HuH-7 (cell line): ENCODE results near the gene CCL2.
"Not testable (repeated sequence)": the region's sequence is repeated elsewhere in the genome, so short reads cannot be mapped to it uniquely, and the experiment has no call there.

ENCODE experiments used
- DNase-seq: peaks from one replicate; pipeline ENCODE4 v3.0.0; 2011; ENCODE audit warnings: low spot score

CCL2 gene

DNA sequence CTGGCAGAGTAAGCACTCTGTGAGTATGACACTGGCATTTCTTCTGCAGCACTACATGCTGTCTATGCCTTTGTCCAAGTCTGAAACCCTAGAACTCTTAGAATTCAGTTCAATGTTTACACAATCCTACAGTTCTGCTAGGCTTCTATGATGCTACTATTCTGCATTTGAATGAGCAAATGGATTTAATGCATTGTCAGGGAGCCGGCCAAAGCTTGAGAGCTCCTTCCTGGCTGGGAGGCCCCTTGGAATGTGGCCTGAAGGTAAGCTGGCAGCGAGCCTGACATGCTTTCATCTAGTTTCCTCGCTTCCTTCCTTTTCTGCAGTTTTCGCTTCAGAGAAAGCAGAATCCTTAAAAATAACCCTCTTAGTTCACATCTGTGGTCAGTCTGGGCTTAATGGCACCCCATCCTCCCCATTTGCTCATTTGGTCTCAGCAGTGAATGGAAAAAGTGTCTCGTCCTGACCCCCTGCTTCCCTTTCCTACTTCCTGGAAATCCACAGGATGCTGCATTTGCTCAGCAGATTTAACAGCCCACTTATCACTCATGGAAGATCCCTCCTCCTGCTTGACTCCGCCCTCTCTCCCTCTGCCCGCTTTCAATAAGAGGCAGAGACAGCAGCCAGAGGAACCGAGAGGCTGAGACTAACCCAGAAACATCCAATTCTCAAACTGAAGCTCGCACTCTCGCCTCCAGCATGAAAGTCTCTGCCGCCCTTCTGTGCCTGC, at the start of gene CCL2:
TSS of gene CCL2 (plus strand) at position 635 of the 730 bp plus-strand sequence. CDS start at position 700, 65 bp downstream.
- DNase-seq = no peak

DNA sequence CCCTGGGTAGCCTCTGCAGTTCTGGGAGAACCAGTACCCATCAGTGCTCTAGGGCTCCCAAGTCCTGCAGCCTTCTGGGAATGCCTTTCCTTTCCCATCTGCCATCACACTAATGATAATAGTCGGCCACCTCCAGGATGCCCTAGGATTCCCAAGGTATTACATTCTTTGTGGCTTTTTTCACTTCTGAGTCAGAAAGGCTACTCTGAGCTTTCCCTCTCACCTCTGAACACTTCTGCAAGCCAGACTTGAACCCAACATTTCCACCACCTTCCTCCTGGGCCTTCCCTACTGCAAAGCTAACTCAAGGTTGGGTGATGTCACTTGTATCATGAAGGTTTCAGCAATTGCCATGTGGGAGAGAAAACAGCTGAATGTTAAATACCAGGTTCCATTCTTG, 49.7 kb upstream of the CCL2 start:
- DNase-seq = no peak

DNA sequence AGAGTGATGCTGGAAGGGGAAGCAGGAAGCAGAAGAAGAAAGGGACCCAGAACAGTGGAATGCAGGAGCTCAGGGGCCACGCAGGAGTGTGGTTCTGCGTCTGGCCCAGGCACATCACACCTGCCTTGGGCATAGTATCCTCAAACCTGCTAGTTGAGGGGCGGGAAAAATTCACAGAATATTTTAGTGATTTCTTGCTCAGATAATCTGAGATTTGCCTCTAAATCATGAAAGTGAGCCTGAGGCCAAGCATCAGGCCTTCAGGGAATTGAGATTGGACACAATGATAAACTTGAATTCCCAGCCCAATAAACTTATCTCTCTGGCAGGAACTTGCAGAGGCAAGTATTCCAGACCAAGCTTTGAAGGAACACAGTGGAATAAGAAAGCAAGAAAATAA, 48.5 kb upstream of the CCL2 start:
- DNase-seq = no peak

DNA sequence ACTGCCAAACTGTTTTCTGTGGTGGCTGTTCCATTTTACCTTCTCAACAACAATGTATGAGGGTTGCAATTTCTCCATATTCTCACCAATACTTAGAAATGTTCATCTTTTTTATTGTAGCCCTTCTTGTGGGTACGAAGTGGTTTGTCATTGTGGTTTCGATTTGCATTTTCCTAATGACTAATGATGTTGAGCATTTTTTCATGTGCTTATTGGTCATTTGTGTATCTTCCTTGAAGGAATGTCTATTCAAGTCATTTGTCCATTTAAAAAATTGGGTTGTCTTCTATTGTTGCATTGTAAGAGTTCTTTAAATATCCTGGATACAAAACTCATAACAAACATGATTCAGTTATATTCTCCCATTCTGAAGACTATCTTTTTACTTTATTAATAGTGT, 47.5 kb upstream of the CCL2 start:
- no peak for DNase-seq

DNA sequence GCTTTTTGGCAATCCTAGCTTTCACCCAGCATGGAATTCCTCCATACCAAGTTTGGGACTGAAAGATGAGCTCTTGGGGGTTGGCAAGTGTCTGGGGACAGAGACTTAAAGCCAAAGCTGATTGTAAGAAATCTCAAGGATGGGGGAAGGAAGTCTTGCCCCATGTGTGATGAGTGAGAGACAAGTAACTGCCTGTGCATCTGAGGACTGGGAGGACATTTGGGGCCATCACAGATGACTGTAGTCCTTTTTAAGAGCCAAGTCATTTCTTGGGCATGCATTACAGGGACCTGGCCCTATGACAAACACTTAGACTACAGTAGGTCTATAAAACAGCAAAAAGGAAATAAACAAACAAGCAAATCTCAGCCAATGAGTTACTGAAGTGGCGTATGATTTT, 36.3 kb upstream of the CCL2 start:
- no peak for DNase-seq

DNA sequence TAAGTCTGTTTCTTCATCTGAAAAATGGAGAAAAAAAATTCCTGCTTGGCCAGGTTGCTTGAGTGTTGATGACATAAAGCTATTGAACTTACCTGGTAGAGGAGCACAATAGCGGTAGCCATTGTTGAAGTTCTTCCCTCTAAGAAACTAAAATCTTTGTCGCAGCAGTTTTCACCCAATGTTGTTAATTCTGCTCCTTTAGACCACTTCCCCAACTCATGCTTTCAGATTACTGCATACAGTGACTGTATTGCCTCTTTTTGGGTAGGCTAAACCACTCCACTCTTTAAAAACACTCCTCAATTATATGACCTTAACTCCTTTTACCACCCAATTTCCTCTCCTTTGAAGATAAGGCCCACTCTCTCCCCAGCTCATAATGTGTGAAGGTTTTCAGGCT, 35.7 kb upstream of the CCL2 start:
- DNase-seq = no peak

DNA sequence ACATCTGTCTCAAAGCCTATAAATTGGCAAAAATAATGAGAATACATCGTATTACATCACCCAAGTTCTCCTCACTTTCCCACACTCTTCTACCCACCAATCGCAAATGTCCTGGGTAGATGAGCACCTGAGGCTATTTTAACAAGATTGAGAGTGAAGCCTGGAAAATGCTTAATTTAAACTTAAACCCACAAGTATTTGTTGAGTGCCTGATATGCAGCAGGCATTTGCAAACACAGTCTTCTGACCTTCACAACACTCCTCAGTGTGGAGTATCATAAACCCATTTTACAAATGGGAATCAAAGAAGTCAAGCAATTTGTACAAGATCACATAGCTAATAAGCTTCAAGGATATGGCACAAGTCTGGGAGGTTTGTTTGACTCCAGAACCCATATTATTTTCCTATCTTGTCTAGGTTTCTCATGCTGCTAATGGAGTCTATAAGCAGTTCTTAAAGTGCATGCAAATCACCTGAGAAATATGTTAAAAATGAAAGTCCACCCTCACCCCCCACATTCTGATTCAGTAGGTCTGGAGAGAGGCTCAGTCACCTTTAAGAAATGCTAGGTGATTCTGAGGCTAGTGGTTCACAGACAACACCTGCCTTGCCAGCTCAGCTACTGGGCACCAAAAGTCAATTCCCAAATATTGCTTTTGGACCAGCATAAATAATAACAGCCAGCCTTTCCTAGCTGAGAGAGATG, 34.9 kb upstream of the CCL2 start:
- DNase-seq = no peak

DNA sequence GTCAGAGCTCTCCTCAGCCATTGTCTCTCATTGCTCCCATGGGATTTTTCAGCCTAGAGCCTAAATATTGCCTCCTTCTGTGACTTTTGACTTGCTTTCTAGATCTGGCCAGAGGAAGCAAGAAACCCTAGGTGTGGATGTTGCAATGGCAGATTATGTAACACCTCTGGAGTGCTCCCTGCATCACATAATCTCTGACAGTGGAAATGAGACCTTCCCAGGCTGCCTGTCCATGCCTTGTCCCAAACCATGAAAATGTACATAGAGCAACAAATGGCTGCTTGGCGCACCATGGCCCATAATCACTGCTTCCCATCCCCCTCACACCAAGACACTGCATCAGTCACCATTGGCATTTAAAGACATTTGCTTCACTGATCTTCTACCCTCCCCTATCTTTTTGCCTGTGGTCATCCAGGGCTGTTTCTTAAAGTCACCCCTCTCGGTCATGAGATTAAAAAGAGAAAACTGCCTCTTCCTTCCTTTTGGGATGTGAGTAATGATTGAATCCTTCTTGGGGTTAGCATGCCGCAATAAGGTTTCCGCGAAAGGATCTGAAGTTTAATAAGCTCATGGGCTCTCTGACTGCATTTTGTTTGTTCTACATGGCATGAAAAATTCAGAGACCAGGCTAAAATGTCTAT, 34.2 kb upstream of the CCL2 start:
- no peak for DNase-seq

DNA sequence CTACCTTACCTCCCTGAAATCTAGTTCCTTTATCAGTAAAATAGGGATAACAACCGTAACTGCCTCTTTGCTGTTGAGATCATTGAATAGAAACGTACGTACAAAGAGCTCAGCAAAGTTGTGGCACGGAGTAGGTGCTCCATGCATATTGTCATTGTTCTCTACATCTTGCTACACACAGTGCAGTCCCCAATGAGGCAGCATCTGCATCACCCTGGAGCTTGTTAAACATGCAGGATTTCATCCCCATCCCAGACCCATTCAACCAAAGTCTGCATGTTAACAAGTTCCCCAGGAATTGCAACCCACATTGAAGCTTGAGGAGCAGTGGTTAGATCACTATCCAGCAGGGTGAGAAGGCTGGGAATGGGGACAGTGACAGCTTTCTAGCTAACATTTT, 33.7 kb upstream of the CCL2 start:
- no peak for DNase-seq

DNA sequence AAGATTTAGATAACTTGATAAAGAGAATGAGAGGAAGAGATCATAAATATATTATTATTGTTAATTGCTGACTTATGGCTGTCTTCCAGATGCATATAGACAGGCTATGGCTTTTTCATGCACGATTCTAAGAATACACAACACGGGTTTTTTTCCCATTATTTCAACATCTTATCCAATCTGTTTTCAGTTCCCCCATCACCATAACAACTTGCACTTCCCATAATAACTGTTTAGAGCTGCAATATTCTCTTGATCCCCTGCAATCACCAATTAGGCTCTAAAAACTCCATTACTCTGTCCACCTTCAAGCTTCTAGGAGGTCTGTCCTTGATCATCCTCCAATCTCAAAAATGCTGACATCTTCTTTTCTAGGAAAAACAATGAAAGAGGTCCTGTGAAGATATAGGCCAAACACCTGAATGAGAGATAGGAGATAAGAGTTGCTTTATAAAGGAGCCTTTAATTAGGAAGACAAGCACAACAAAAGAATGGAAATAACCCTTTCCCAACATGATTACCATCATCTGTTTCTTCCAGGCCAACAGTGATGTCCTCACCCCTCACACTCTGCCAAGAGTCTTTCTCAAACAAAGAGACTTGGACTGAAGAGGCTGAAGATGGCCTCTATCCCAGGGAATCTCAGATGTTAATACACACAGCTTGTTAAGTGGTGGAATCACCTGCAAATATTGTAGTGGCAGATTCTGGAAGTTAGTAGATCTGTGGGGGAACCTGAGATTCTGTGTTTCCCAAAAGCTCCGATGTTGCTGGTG, 32.2 kb upstream of the CCL2 start:
- DNase-seq = no peak

DNA sequence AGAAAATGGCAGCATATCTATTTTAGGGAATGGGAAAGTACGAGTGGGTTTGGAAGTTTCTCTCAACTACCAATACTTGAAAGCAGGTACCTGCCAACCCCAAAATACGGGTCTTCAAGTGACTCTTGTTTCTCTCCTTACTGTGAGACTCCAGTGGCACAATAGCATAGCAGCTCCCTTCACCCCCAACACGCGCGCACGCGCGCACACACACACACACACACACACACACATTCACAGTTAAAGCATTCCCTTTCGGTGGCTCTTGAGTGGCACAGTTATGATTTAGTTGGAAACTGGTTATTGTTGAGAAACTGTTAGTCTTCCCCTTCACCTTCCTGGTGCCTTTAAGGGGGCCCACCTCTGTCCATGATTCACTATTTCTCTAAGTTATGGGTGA, 30.0 kb upstream of the CCL2 start:
- DNase-seq = no peak

DNA sequence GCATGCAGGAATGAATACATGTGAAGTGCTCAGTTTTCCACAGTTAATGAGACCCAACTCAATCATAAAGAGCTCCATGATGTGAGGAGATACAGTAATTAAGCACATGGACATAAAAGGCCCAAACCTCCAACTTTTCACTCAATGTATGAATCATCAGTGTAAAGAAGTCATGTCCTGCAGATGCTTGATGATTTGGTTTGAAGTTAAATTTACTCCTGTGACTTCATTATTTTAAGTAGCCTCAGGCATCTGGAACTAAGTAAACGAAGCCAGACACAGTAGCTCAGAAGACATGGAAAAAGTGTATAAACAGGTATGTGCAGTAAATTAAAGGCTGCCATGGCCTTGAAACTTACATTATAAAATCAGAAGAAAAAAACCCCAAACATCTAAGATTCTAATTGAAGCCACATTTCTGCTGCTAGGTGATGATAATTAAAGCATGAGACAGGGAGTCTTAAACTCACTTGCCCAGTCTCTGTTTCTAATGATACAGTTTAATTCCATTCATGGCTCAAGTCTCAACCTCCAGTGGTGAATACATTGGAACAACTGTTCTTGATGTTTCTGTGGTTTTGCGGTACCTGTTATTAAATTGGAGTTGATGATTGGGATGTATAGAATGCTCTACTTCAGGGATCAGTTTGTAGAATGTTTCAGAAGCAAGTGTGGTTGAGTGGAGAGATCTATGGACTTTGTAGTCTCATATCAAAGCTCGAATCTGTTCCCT, 28.9 kb upstream of the CCL2 start:
- no peak for DNase-seq

DNA sequence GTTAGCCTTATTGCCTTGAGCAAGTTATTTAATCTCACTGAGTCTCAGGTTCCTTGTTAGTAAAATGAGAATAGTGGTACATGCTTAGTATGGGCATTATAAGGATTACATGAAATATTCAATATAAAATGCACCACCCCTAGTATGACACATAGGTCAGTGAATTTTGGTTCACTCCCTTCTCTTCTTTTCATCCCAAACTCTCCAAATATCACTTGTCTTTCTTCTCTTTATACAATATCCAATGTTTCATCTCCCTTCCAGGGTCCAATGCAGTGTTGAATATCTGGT, 28.4 kb upstream of the CCL2 start:
- no peak for DNase-seq

DNA sequence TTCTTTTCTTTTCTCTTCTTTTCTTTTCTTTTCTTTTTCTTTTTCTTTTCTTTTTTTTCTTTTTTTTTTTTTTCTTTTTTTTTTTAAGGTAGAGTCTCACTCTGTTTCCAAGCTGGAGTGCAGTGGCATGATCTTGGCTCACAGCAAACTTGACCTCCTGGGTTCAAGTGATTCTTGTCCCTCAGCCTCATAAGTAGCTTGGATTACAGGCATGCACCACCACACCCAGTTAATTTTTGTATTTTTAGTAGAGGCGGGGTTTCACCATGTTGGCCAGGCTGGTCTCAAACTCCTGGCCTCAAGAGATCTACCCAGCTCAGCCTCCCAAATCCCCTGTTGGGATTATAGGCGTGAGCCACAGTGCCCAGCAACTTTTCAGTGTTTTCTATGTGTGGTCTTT, 27.8 kb upstream of the CCL2 start:
- DNase-seq = not testable (repeated sequence)

DNA sequence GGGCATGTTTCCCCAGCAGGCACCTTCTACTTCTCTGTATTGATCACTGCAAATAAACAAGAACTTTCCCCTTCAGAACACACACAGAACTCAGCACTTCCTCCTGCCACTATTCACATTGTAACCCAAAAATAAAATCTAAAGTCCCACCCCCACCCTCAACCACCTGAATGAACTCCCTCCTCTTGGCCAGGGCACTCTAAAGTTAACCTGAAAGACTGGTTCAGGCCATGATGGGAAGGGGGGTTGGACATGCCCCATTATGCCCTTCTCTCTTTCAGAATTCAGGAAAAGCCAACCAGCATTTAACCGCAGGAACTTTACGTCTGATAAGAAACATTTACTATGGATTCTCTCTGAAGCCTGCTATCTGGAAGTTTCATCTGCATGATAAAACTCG, 27.4 kb upstream of the CCL2 start:
- DNase-seq = no peak

DNA sequence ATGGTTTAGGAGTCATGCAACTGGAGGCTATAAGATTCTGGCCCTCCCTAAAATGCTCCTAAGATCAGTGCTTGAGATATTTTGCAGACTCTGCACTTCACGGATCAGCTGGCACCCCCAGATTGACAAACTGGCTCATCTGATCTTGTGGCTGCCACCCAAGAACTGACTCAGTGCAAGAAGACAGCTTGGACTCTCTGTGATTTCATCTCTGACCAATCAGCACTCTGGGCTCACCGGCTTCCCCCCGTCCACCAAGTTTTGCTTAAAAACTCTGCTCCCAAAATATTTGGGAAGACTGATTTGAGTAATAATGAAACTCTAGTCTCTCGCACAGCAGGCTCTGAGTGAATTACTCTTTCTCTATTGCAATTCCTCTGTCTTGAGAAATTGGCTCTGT, 26.3 kb upstream of the CCL2 start:
- DNase-seq = no peak

DNA sequence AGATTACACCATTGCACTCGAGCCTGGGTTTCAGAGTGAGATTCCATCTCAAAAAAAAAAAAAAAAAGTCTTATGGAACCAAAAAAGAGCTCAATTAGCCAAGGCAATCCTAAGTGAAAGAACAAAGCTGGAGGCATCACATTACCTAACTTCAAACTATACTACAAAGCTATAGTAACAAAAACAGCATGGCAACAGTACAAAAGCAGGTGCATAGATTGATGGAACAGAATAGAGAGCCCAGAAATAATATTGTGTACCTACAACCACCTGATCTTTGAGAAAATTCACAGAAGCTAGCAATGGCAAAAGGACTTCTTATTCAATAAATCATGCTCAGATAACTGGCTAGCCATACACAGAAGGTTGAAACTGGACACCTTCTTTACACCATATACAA, 24.7 kb upstream of the CCL2 start:
- no peak for DNase-seq

DNA sequence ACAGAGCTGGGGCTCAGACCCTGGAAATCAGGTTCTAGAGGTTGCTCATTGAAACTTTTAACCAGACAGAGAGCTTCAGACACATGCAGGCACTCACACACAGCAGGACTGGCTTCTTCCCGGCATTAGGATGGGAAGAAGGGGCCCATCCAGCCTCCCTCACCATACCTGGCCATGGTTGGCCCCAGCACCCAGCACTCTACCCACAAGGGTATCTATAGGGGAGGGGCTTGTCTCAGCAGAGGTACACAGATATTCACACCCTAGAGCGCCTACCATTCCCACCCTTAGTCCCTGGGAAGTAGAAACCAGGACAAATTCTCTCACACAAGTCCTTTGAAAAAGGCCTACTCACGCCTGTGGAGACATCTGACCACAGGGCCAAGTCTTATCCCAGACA, 20.5 kb upstream of the CCL2 start:
- DNase-seq = no peak

DNA sequence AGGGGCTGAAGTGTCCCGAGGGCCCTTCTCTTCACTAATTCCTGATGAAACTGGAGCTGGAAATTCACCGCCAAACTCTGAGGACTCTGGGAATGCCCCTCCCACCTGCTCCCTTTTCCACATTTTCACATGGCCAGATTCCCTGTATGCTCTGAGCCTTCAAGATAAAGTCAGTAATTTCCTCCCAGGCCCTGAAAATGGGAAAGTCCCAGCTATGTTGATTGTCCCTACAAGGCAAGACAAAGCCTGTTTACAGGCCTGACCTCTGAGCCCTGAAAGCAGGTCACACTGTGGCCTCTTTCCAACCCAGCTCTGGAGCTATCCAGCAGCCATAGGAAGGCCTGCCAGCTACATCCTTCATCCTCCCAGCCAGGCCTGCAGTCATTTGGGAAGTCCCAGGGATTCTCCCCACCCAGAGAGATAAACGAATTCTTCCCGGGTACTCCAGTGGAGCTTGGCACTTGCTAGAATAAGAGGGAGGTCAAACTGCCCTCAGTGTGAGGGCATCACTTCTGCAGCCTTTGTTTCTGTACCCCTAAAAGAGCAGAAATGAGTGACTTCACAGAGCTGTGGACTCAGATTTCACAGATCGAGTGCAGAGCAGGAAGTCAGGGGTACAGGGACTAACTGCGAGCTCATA, 19.6 kb upstream of the CCL2 start:
- DNase-seq = no peak

DNA sequence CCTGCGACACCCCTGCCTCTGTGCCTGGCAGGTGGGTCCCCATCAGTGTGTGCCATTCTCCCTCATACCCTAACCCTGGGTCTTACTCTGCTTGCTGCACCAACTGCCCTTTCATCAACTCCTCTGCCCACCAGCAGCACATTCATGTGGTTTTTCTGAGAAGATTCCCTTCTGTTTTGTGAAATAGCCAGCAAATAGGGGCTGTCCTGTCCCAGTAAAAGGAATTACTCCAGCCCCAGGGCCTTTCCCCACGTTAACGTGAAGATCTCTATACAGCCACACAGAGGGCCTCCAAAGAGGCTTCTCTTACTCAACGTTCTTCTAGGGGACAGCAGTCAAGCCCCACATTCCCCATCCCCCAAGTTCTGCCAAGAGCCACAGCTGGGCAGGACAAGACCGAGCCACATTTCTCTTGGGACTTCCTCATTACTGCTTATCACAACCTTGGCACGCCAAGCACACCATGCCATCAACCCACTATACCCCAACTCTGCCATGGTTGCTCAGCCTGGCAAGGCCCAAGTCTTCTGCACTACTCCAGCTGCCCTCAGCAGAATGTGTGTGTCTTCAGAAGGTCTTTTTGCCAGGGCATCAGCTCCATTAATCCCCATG, 18.7 kb upstream of the CCL2 start:
- no peak for DNase-seq

DNA sequence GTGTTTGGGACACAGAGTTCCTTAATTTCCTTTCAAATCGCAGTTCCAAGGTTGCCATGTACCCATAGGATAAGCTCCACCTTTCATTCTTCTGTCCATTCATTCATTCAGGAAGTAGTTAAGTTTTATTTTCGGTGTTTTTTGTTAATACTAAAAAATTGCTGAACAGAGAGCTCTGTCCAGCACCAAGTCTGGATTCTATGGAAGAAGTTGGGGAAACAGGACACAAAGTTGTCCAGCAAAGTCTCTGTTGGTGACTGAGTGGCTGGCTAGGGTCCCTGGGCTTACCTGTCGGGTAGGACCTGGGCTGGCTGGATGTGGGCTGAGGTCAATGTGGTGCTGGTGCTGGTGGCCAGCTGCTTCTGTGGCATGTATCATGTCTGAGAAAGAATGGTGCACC, 17.6 kb upstream of the CCL2 start:
- DNase-seq = no peak
